HG03280 (cell line): ENCODE data around the gene KCNAB2.

Source experiments
- ATAC-seq: cut with Tn5 transposase; IDR thresholded peaks from one replicate; pipeline ENCODE4 v1.9.1; 2021; ENCODE audit warnings: mild to moderate bottlenecking, moderate library complexity; ENCODE audit not compliant: unreplicated experiment

Gene KCNAB2

GRCh38 chr1:6045561-6045960 lies at the start of gene KCNAB2:
TSS of gene KCNAB2 (plus strand) at chr1:6045888. CDS start at chr1:6051537, 5,649 bp downstream.
- ATAC-seq: no peak

- no peak for ATAC-seq
These were observed 48.9 kb upstream of the KCNAB2 start for GRCh38 chr1:5996641-5997270.

- ATAC-seq: no peak
These were observed 48.4 kb upstream of the KCNAB2 start for GRCh38 chr1:5997316-5997715.

GRCh38 chr1:5998051-5998905 lies 47.4 kb upstream of the KCNAB2 start:
- ATAC-seq: no peak

- no peak for ATAC-seq
These were observed 46.8 kb upstream of the KCNAB2 start for GRCh38 chr1:5998906-5999301.

- ATAC-seq: no peak
These were observed 45.8 kb upstream of the KCNAB2 start for GRCh38 chr1:5999711-6000443.

GRCh38 chr1:6000444-6001288 lies 45.0 kb upstream of the KCNAB2 start:
- ATAC-seq: no peak

- ATAC-seq: no peak
These were observed 43.6 kb upstream of the KCNAB2 start for GRCh38 chr1:6001992-6002576.

GRCh38 chr1:6002714-6003501 lies 42.8 kb upstream of the KCNAB2 start:
- no peak for ATAC-seq

- no peak for ATAC-seq
These were observed 41.9 kb upstream of the KCNAB2 start for GRCh38 chr1:6003568-6004411.

- ATAC-seq: no peak
These were observed 41.1 kb upstream of the KCNAB2 start for GRCh38 chr1:6004412-6005123.

GRCh38 chr1:6005276-6005917 lies 40.3 kb upstream of the KCNAB2 start:
- no peak for ATAC-seq

GRCh38 chr1:6006882-6007281 lies 38.8 kb upstream of the KCNAB2 start:
- no peak for ATAC-seq

- ATAC-seq: no peak
These were observed 38.2 kb upstream of the KCNAB2 start for GRCh38 chr1:6007318-6008083.

GRCh38 chr1:6008084-6008415 lies 37.6 kb upstream of the KCNAB2 start:
- ATAC-seq: no peak

- no peak for ATAC-seq
These were observed 37.0 kb upstream of the KCNAB2 start for GRCh38 chr1:6008696-6009095.
